Nucleus accumbens (tissue), 56 donors: ENCODE results near the gene AP1S1.

Source experiments
- DNase-seq, 56 donors: peaks; one replicate each; lab custom pipeline; 2025; lab: John Stamatoyannopoulos, UW

AP1S1 gene

GRCh38 chr7:101155303-101155702 is 1.0 kb downstream of the AP1S1 start:
- no peak for DNase-seq

DNA sequence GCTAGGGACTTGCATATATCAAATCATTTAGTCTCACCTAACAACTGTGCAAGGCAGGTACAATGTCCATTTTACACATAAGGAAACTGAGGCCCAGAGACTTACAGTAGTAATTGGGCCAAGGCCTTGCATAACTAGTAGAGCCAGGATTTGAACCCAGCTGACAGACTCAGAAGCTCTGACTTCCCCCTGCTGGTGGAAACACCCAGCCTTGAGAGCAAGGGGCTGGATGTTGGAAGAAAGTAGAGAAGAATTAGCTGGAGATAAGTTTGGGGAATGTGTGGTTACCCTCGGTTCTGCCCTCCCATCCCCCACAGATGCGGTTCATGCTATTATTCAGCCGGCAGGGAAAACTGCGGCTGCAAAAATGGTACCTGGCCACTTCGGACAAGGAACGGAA is 2.0 kb downstream of the AP1S1 start:
- no peak for DNase-seq

DNA sequence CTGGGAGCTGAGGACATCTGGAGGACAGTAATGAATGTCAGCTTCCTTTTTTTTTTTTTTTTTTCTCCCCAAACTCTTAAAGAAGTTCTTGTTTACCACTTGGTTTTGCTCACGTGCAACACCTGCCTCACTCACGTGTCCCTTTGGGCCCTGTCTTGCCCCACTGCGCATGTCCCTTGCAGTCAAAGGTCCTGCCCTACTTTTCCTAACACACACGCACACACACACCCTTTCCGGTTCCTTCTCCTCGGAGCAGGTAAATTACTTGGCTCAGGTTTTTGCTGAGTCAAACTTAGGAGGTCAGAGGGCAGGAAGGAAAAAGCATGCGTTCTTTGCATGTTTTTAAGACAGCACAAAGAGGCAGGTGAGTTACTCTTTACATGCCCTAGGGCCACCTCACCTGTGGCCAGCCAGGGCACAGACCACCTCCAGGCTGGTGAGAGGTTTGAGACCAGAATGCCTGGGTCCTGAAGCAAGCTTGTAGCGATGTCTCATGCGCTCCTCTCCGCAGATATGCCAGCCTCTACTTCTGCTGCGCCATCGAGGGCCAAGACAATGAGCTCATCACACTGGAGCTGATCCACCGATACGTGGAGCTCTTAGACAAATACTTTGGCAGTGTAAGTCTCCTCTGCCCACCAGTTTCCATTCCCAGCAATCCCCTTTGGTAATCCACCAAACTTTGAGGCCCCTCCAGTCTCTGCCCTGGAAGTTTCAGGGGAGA is 2.8 kb downstream of the AP1S1 start:
- DNase-seq = no peak

DNA sequence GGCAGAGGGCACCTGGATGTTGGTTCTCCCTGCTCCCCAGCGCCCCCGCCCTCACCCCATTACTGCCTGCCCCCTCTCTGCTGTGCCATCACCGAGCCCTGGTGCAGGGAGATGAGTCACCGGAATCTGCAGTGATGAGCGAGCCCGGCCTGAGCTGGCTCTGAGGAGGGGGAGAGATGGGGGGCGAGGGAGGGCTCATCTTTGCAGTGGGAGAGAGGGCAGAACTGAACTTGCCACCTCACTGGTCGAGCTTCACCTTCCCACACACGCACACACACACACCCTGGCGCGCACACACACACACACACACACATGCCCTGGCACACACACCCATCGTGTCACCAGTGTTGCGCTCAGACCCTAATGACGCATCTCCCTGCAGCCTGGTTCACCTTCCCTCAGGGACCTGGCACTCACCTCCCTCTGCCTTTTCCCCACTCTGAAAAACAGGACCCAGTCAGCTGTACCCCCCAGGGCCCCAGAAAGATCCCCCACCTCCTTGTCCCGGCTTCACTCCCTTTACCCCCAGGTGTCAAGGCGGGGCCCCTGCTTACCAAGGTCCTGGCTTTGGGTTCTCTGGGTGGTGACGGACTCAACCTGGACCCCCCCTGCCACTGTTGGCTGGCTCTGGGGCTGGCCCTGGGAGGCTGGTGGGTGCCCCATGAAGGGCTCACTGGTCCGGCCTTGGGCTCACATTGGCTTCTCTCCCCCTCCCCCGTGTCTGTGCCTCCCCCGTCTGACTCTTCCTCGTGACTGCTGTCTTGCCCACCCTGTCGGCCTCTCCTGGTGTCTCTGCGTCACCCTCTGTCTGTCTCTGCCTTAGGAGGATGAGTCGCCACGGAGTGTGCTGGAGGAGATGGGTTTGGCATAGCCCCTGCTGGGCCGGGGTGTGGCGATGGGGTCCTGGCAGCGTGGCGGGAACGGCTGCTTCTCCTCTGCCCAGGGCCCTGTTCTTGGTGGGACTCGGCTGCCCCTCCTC is 5.7 kb downstream of the AP1S1 start:
- peak in 33 of 56 donors; percentile 5 to 78 (median 33) for DNase-seq

- DNase-seq = no peak
These were observed 6.6 kb downstream of the AP1S1 start for GRCh38 chr7:101160910-101161309.

GRCh38 chr7:101161692-101162471 is 7.6 kb downstream of the AP1S1 start:
- no peak for DNase-seq

DNA sequence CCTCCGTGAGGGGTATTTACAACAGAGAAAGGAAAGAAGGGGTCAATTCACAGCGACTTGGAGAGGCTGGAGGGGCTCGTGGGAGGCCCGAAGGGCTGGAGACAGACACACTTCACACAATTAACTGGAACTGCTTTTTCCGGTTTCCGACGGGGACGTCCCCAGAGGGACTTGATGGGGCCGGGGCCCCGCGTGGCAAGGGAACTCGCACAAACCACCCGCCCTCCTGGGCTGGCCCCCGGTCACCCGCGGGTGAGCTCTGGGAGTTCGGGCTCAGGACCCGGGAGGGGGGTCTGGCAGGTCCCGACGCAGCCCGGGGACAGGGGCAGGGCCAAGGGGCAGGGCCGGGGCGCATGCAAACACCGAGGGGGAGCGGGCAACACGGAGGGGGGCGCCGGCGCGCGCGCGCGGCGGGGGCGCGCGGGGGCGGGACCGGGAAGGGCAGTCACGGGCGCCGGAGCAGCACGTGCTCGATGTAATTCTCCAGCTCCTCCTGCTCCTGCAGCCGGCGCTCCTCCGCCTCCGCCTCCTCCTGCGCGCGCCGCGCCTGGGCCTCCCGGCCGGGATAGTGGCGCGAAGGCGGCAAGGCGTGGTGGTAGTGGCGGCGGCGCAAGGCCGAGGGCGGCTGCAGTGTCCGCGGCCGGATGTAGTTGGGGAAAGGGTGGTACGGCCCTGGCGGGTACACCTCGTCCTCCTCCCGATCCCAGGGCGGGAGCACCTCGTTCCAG is 8.4 kb downstream of the AP1S1 start:
- peak in 9 of 56 donors; percentile 15 to 59 (median 31) for DNase-seq

- peak in 7 of 56 donors; percentile 16 to 54 (median 38) for DNase-seq
These were observed 9.2 kb downstream of the AP1S1 start for GRCh38 chr7:101163279-101164070.

GRCh38 chr7:101164071-101164840 is 10.0 kb downstream of the AP1S1 start:
- peak in 4 of 56 donors; percentile 21 to 54 (median 36) for DNase-seq

DNA sequence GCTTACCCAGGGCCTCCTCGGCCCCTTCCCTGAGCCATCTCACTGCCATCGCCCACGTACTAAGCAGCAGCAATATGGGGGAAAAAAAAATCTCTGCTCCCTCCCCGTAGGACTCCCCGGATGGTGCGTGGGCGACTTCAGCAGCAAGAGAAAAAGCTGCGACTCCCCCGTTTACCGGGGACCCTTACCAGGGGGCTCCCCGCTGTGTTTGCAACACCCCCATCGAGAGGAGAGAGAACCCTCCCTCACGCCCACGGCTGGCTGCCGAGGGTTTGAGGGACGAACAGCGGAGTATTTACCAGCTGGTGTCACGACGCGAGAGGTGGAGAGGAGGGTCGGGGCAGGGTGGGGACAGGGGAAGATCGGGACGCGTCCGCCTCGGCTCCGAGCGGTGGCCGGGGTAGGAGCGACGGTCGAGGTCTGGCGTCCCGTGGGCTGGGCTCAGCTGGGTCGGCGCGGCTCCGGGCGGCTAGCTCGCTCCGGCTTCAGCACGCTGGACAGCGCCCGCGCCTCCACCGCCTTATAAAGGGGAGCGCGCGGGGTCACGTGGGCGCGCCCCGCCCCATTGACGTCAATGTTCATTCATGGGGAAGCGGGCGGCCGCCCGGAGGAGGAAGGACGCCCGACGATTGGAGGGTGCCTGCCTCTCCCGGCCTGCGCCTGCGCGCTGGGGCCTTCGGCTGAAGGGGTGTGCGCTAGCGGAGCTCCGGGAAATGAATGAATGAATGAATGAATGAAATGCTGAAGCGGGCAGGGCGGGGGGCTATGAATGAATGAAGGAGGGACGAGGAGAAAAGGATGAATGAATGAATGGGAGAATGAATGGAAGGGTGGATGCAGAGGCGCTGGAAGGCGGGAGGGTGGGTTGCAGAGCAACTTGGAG is 11.0 kb downstream of the AP1S1 start, which contains the start of gene VGF:
VGF (minus strand) TSS at position 495 of the 883 bp plus-strand sequence. CDS start 726 bp downstream, outside the sequence.
- peak; percentile 18 to 93 (median 82) for DNase-seq

DNA sequence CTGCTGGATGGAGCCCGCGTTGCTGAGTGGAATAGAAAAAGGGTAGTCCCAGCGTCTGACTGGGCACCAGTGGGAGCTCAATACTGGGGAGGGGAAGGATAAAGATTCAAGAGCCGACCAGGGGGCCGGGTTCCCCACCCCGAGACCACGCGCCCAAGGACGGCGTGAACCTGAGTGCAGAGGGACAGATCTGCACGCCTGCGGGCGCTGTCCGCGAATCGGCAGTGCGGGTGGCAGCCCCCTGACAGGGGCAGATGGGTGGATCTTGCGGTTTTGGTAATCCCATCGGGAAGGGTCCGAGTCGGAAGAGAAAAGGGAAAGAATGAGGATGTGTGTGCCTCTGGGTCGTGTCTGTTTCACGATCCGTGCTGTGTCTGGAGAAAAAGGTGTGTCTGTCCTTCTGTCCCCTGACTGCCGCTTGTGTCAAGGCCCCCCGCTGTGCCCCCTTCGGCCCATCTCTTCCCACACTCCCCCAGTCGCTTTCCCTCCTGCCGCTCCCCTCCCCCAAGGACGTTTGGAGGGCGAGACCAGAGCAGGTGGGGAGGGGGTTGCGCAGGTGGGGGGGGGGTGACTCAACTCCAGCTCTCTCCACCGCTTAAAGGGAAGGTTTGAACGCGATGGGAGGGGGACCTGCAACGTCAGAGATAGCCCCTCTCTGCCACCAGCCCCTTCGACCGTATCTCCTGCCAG is 11.8 kb downstream of the AP1S1 start:
- no peak for DNase-seq

DNA sequence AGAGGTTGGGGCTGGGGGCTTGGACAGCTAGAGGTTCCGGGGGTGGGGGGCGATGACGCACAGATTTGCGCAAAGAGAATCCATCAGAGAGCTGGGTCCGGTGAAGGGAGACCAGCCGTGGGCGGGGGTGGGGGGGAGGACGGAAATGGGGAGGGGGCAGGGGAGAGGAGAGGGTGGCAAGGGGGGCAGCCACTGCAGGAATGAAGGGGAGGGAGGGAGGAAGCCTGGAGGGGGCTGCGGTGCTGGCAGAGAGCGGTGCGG is 12.3 kb downstream of the AP1S1 start:
- no peak for DNase-seq

DNA sequence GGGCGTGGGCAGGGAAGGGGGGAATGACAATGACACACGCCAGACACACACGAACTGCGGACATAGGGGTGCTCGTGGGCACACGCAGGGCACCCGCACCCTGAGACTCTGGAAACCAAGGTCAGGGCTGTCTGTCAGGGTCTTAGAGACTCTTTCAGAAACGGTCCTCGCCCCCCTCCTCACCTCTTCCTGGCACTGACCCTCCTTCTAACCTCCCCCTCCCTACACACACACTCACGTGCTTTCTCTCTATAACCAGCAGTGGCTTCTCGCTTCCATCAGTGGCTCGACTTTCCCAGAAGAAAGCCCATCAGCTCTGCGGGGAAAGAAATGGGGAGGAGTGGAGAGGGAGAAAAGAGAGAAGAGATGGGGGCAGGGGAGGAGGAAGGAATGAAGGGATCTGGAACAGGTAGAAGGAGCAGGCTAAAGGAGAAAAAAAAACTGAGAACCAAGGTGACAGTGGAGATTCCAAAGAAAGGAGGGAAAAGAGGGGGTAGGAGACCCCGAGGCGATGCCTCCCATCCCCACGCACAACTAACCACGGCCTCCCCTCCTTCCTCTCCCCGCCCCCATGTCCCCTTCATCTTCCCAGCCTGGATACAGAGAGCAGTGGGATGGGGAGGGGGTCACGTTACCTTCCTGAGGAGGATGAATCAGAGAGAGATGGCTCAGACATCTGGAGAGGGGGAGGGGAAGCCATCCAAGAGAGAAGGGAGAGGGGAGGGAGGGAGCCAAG is 12.8 kb downstream of the AP1S1 start:
- peak in 4 of 56 donors; percentile 24 to 51 (median 44) for DNase-seq

GRCh38 chr7:101167645-101168411 is 13.6 kb downstream of the AP1S1 start:
- DNase-seq = no peak

DNA sequence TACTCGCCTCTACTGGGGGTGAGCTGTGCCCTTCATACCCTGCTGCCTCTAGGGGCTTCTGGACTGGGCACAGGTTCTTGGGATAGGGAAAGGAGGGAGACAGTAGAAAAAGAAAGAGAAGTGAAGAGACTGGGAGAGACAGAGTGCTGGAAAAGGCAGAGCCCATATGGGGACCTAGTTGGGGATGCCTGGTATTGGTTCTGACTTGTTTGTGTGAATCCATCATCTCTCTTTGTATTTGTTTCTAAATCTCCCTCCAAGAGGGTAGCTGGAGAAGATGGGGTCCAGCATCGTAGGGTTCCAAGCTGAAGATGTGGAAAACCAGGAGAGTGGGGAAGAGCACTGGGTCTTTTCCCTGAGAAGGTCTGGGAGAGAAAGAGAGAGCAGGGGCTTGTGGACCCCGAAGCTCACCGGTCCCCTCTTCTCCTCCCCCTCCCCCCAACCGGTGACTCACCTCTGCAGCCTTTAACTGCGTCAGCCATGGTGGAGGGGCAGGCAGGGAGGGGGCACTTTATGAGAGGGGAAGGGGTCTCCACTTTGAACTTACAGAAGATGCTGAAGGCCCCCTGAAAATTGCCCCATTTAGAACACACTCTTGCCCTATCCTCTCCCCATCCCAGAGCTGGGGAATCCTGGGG is 14.3 kb downstream of the AP1S1 start:
- DNase-seq = peak in 1 of 56 donors; percentile 25
